GM12864 (cell line): Measurements from ENCODE around the gene BCR.

Experiments
- DNase-seq: peaks from one replicate; pipeline ENCODE4 v3.0.0-alpha.2; 2011; ENCODE audit warnings: low read depth
- H3K4me3 ChIP-seq: 2 replicates; pipeline ENCODE4 v1.5.1; 2011; ENCODE audit warnings: mild to moderate bottlenecking, low read depth, low read length, control low read depth
- CTCF ChIP-seq: IDR thresholded peaks from 2 replicates; pipeline ENCODE4 v1.5.1; 2011; ENCODE audit warnings: low read depth, mild to moderate bottlenecking, moderate library complexity, low read length, control low read depth, inconsistent platforms; ENCODE audit errors: missing control alignments

BCR gene

DNA sequence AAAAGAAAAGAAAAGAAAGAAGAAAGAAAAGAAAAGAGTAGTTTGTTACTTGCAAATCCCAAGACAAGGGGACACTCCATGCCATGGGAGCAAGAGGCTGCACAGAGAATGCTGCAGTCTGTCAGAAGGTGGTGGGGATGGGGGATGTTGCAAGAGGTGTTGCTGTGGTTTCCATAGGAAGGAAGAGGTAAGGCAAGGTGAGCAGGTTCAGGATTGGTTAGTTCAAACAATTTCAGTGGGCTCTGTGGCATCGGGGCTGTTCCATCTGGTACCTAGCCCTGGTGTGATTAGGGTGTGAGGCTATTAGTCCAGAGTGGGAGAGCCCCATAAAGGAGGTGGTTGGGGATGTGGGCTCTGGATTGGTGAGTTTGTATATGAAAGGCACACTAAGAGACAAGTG, 172.7 kb downstream of the BCR start:
- H3K4me3 ChIP-seq = no peak overlapping the region
- TF ChIP-seq CTCF = no peak
- no peak for DNase-seq

DNA sequence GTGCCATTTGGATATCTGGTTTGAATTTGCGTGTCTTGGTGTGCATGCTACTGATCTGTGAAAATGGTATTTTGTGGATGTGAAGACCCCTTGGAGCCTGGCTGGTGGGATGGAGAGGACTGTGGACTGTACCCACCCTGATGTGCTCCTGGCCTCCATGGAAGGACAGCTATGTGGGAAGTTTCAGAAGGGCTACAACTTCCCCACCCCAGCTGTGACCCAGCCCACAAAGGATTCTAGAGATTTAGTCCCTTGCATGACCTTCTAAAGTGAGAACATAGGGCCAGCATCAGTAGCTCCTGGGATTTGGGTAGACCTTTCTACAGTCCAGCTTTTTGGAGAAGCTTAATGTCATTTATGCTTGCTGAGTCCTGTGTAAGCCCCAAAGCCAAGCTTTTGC, 173.4 kb downstream of the BCR start:
- TF ChIP-seq CTCF = no peak
- no peak for DNase-seq
- H3K4me3 ChIP-seq = no peak overlapping the region

GRCh38 chr22:23356094-23356493, 175.8 kb downstream of the BCR start:
- TF ChIP-seq CTCF = no peak
- no peak for DNase-seq
- no peak overlapping the region for H3K4me3 ChIP-seq

GRCh38 chr22:23357053-23357452, 176.7 kb downstream of the BCR start:
- no peak for TF ChIP-seq CTCF
- H3K4me3 ChIP-seq = no peak overlapping the region
- no peak for DNase-seq

DNA sequence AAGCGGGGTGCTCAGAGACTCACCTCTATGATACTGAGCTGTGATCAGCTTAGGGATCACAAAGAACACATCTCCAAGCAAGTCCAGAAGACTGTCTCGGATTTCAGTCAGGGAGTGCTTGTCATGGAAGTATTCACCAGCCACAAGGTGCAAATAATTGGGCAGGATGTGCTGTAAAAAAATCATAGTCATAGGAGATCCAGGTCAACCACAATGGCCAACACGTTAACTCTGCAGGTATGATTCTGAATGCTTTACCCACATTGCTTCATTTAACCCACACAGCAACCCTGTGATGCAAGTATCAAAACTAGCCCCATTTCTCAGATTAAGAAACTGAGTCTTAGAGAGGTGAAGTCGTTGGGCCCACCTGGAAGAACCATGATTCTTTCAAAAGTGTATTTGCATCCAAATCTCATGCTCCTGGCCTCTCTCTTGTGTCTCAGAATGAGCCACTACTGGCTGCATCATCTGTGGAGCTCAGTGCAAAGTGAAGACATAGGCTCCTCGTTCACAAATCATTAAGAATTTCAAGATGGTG, 179.3 kb downstream of the BCR start:
- H3K4me3 ChIP-seq = no peak overlapping the region
- no peak for TF ChIP-seq CTCF
- DNase-seq = no peak

DNA sequence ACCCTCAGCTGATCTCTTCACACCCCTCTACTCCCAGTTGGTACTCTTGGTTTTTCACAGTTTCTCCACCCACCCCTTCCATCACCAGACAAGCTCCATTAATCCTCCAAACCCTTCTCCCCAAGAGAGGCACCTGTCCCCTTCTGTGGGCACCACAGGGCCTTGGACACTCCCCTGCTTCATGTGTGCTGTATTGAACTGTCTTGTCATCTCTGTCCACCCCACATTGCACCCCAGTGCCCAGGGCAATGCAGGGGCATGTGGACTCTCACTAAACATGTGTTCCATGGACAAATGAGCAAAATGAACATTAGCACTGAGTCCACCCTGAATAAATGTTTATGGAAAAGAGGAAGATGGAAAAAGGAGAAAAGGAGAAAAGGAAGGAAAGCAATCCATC, 181.4 kb downstream of the BCR start:
- no peak for DNase-seq
- no peak for TF ChIP-seq CTCF
- no peak overlapping the region for H3K4me3 ChIP-seq

GRCh38 chr22:23363683-23364082, 183.4 kb downstream of the BCR start:
- TF ChIP-seq CTCF = no peak
- DNase-seq = no peak
- H3K4me3 ChIP-seq = no peak overlapping the region
